SKM-1 (cell line): Measurements from ENCODE around the gene UAP1L1.

Experiments
- DNase-seq: peaks from one replicate; lab custom pipeline; 2025; ENCODE audit not compliant: unreplicated experiment; lab: John Stamatoyannopoulos, UW

Gene UAP1L1

DNA sequence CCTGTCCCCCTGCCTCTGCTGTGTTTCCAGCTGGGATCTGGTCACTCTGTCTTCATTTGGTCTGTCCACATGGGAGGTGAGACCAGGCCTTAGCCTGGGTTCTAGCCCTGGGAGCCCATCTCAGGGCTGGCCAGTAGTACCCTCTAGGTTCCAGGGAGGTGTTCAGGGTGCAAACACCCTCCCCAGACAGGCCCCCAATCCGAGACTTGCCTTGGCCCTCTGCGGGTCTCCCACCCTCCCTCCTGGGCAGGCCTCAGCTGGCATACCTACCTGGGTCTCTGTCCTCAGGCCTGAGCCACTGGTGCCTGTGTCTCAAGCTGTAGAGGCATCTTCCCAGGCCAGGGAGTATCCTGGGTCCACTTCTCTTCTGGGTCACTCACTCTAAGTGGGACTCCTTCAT, 6.0 kb upstream of the UAP1L1 start:
- DNase-seq: no peak

DNA sequence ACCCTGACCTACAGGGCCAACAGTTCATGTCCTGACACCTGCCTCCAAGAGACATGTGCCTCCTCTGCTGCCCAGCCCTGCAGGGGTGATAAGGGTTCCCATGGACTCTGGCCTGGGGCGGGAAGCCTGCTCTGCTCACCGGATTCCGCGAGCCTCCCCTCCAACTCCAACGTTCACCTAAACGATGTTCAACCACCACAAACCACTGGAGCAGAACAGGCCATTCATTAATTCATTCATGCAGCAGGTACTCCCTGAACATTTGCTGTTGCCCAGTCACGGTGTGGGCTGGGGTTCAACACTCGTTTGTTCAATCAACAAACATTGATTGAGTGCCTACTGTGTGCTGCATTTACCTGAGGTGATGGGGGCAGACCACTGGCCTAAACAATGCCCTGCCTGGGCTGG, 3.3 kb upstream of the UAP1L1 start:
- DNase-seq: no peak

- no peak for DNase-seq
These were observed 2.6 kb upstream of the UAP1L1 start for GRCh38 chr9:137074657-137075274.

DNA sequence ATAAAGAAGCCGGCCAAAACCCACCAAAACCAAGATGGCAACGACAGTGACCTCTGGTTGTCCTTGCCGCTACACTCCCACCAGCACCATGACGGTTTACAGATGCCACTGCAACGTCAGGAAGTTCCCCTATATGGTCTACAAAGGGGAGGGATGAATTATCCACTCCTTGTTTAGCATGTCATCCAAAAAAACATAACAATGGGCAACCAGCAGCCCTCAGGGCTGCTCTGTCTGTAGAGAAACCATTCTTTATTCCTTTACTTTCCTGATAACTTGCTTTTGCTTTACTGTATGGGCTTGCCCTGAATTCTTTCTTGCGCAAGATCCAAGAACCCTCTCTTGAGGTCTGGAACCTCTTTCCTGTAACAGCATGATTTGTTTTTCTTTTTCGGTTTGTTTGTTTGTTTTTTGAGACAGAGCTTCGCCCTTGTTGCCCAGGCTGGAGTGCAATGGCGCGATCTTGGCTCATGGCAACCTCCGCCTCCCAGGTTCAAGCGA, 2.0 kb upstream of the UAP1L1 start:
- DNase-seq: no peak

DNA sequence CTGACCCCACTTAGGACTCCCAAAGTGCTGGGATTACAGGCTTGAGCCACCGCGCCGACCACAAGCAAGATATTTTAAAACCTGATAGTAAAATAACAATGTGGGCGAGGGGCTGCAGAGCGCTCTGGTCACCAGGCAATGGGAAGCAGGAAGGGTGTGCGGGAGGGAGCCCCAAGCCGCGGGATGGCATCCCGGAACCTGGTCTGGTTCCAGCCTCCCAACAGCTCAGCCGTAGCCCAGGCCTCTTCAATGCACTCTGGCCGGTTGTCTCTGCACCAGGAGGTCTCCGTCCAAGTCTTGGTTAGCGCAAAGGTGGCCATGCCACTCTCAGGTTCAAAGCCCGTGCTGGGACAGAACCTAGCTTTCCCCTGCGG, 694 bp upstream of the UAP1L1 start:
- no peak for DNase-seq

GRCh38 chr9:137077758-137078693, 709 bp downstream of the UAP1L1 start:
- DNase-seq: no peak

DNA sequence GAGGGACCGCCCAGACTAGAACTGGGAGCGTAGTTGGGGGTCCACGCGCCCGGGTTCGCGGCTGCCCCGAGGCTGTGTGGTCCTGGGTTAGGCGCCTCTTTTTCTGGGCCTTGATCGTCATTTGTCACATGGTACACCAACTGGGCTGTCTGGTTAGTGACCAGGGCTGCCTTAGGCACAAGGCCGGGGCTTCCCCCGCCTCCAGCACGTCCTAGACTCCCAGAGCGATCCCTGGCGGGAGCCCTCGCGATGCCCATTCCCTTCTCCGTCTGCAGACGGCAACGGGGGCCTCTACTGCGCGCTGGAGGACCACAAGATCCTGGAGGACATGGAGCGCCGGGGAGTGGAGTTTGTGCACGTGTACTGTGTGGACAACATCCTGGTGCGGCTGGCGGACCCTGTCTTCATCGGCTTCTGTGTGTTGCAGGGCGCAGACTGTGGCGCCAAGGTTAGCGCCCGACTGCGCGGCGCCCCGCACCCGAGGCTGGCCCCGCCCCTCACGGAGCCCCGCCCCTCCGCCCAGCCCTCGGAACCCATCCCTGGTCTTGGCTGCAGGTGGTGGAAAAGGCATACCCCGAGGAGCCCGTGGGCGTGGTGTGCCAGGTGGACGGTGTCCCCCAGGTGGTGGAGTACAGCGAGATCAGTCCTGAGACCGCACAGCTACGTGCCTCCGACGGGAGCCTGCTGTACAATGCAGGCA, 1.5 kb downstream of the UAP1L1 start:
- no peak for DNase-seq

DNA sequence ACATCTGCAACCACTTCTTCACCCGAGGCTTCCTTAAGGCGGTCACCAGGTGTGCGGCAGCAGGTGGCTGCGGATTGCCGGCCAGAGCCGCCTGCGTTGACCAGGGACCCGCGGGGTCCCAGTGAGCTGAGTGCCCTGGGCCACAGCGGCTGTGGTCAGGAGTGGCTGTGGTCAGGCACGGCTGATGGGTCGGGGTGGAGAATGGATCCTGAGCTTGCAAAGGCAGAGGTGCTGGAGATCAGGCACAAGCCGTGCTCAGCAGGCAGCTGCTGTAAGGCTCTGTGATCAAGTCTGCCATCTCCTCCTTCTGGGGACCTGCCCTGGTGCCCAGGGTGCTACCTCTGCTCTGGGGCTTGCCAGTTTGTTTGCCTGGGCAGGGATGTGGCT, 2.1 kb downstream of the UAP1L1 start:
- no peak for DNase-seq

DNA sequence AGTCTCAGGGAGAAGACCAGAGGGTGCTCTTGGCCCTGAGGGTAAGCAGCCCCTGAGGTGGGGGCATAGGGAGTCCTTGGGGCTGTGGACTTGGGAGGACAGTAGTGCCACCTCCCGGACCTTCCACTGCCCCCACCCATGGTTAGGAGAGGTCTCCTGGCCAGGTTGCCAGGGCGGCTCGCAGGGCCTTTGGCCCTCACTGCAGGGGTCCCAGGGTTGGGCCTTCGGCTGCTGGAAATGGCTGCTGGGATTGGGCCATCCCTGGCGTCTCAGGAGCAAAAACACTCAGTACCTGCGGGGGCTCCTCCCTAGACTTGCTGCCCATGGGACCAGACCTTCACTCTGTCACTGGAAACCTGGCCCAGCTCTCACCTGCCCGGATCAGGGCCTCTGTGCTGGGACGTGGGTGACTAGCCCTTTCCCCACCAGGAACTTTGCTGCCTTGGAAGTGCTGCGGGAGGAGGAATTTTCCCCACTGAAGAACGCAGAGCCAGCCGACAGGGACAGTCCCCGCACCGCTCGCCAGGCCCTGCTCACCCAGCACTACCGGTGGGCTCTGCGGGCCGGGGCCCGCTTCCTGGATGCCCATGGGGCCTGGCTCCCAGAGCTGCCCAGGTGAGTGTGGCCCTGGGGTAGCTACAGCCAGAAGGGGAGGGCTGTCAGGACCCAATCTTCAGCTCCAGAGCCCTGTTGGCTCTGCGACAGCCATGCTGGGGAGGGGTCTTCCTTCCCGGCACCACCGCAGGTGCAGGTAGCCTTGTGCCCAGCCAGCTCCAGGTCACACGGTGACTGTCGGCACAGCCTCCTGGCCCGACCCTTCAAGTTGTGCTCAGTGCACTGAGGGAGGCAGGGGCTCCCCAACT, 3.2 kb downstream of the UAP1L1 start:
- DNase-seq: no peak

GRCh38 chr9:137082222-137082924, 5.1 kb downstream of the UAP1L1 start:
- no peak for DNase-seq

DNA sequence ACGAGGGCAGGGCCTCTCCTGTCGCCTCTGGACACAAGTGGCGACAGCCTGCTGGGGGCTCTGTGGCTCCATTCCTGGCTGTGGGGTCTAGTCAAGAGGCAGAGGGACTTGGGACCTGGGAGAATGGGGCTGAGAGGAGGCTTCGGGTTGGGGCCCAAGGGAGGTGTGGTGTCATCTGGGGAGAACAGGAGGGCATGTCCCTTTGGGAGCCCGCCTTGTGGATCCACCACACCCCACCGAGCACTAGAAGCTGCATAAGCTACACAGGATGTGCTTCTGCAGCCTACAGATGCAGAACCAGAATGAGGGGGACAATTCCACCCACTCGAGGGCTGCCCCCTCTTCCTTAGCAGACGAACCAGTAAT, 5.6 kb downstream of the UAP1L1 start:
- no peak for DNase-seq

DNA sequence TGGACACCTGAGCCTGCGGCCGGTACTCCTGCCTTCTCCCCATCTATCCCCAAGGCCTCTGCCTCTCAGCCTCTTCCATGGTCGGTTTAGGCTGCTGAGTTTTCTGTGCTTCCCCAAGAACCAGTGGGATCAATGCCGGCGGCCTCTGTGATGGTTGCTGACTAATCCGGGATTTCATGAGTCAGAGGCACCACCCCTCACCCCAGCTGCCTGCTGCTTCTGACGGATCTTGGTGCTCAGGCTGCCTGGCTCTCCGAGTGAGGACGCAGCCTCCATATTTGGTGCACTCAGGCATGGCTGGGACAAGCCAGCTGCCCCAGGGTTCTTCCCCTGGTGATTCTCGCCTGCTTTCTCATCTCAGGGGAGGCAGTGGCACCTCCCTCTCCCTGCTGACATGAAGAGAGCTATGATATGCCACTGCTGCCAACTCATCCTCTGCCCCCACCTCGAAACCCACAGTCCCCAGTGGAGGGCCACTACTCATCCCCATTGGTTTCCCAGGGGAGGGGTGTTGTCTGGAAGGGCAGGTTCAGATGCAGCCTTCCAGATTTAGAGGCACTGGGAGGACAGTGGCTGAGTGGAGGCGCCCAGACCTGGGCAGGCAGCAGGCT, 6.2 kb downstream of the UAP1L1 start:
- DNase-seq: no peak

DNA sequence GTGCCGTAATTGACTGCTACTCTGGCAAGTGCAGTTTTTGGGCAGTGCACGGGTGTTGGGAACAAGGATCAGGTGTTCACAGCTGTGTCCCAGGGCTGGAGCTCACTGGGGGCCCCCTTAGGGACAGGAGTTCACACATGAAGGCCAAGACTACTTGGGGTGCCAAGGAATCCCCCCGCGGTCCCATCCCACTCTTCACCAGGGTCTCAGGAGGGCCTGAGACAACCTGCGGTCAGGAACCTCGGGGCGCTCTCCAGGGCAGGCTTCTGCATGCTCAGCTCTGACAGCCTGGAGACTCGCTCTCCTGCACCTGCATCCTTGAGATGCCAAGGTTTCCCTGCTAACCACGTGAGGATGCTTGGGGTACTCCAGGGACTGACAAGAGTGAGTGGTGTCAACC, 7.2 kb downstream of the UAP1L1 start:
- no peak for DNase-seq

- no peak for DNase-seq
These were observed 8.7 kb downstream of the UAP1L1 start for GRCh38 chr9:137085920-137086530.

- peak; percentile 96 for DNase-seq
These were observed 9.5 kb downstream of the UAP1L1 start, which contains the start of gene MAN1B1 for GRCh38 chr9:137086531-137087408. MAN1B1 (plus strand) TSS chr9:137086985; CDS start chr9:137087000, 15 bp downstream.

GRCh38 chr9:137087409-137087925, 10.2 kb downstream of the UAP1L1 start:
- DNase-seq: no peak

DNA sequence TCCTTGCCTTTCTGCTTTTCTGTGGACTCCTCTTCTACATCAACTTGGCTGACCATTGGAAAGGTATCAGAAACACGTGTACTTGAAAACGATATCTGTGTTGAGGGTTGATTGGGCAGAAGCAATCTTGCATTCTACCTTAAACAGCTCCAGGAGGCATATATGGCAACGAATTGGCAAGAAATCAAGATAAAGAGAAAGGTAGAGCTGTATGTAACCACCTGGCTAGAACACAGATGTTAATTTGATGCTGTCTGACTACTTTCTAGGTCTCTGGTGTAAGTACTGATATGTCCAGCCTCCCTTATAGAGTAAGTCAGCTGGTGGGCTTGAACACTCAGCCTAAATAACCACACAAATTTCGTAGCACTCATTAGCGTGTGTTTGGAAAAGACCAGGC, 10.8 kb downstream of the UAP1L1 start:
- DNase-seq: no peak
